K562 (cell line): ENCODE measurements around the gene GPX5. TPM values are rescaled to one million over a fixed set of nuclear protein-coding genes. Genes with fewer than 3 reads are reported as not detected.

Experiments
- ARID1B ChIP-seq: fragments of 450-650 bp; IDR thresholded peaks from 2 replicates; pipeline ENCODE4 v1.6.1; 2016; ENCODE audit warnings: antibody characterized with exemption, mild to moderate bottlenecking, inconsistent platforms
- HMGN3 ChIP-seq: IDR thresholded peaks from 2 replicates; pipeline ENCODE4 v1.6.1; 2011; ENCODE audit warnings: borderline replicate concordance, low read depth, mild to moderate bottlenecking, mixed read lengths, low read length; ENCODE audit not compliant: insufficient read length; ENCODE audit errors: extremely low read depth
- HSF4 ChIP-seq: fragments of 250-450 bp; sonication (Bioruptor Pico); IDR thresholded peaks from 2 replicates; pipeline ENCODE4 v2.1.2; 2022; ENCODE audit warnings: mild to moderate bottlenecking, moderate library complexity, borderline replicate concordance
- KDM5B ChIP-seq: fragments of 200-600 bp; sonication (generic); IDR thresholded peaks from 2 replicates; pipeline ENCODE4 v1.6.1; 2012; ENCODE audit warnings: low read depth, mild to moderate bottlenecking, moderate library complexity, low read length, control low read depth, inconsistent platforms; ENCODE audit not compliant: insufficient replicate concordance
- MYC ChIP-seq, 2 experiments: fragments of 250-450 bp in 1 of 2; sonication (Bioruptor Pico) in 1 of 2; IDR thresholded peaks; 2 replicates each; pipeline versions ENCODE4 v1.5.1 to v1.6.1; 2012 to 2021; ENCODE audit warnings: low read depth in 2 of 2, borderline replicate concordance in 1 of 2, improper control_type of control experiment in 1 of 2, low read length in 1 of 2, mild to moderate bottlenecking in 1 of 2, moderate library complexity in 1 of 2
- NR3C1 ChIP-seq: sonication (generic); formaldehyde crosslinking; IDR thresholded peaks from 2 replicates; pipeline ENCODE4 v1.8.1; 2022; ENCODE audit warnings: missing genetic modification reagents
- RFX7 ChIP-seq: fragments of 250-450 bp; sonication (Bioruptor Pico); IDR thresholded peaks from 2 replicates; pipeline ENCODE4 v1.5.1; 2021; ENCODE audit warnings: mild to moderate bottlenecking
- ZC3H8 ChIP-seq: fragments of 450-650 bp; IDR thresholded peaks from 2 replicates; pipeline ENCODE4 v1.6.1; 2017
- ZFPM2 ChIP-seq: fragments of 250-450 bp; sonication (Bioruptor Pico); IDR thresholded peaks from 2 replicates; pipeline ENCODE4 v1.5.1; 2022; ENCODE audit warnings: mild to moderate bottlenecking
- ZKSCAN8 ChIP-seq: fragments of 200-800 bp; sonication (Bioruptor generic); IDR thresholded peaks from 2 replicates; pipeline ENCODE4 v1.6.1; 2016; ENCODE audit warnings: missing genetic modification characterization, missing compliant biosample characterization
- ZNF23 ChIP-seq: fragments of 250-450 bp; sonication (Bioruptor Pico); IDR thresholded peaks from 2 replicates; pipeline ENCODE4 v1.4.0; 2020; ENCODE audit warnings: mild to moderate bottlenecking
- ZNF79 ChIP-seq: fragments of 250-450 bp; sonication (Bioruptor Pico); IDR thresholded peaks from 2 replicates; pipeline ENCODE4 v1.4.0; 2020; ENCODE audit warnings: low read depth, mild to moderate bottlenecking, moderate library complexity
- ZNF830 ChIP-seq: fragments of 250-450 bp; sonication (Bioruptor Pico); IDR thresholded peaks from 2 replicates; pipeline ENCODE4 v1.5.0; 2021; ENCODE audit warnings: mild to moderate bottlenecking
- polyA plus RNA-seq, 8 experiments: library from polyadenylated mRNA; depleted of rRNA in 4 of 8; stranded (reverse) in 5 of 8; unstranded in 3 of 8; fragments of >200 nt; fragmentation: Nextera tagmentation in 2 of 8; fragmentation: Illumina TruSeq in 1 of 8; extraction: Ambion mirVana in 2 of 8; extraction: Trizol in 1 of 8; gene quantifications; 2 replicates each; pipeline versions ENCODE4 v1.2.1 to v1.2.3, GENCODE V29; 2011 to 2014; ENCODE audit warnings: inconsistent platforms in 1 of 8, missing spikeins in 1 of 8
- total RNA-seq, 7 experiments: library from RNA; depleted of rRNA in 6 of 7; stranded (reverse); fragments of >200 nt in 6 of 7; fragmentation: Illumina TruSeq in 2 of 7; extraction: Trizol in 2 of 7; gene quantifications; 2 replicates each; pipeline versions ENCODE4 v1.2.1 to v1.2.3, GENCODE V29; 2011 to 2021; ENCODE audit warnings: low replicate concordance in 1 of 7
- TF ChIP-seq, protein P1 (sequence below): sonication (generic); formaldehyde crosslinking; IDR thresholded peaks from 2 replicates; pipeline ENCODE4 v1.8.0; 2022; ENCODE audit warnings: mild to moderate bottlenecking, missing genetic modification reagents
- TF ChIP-seq, protein P2 (sequence below): fragments of 250-450 bp; sonication (Bioruptor Pico); IDR thresholded peaks from 2 replicates; pipeline ENCODE4 v1.8.0; 2021; ENCODE audit warnings: moderate library complexity, mild to moderate bottlenecking, inconsistent platforms
- TF ChIP-seq, protein P3 (sequence below): fragments of 450-650 bp; IDR thresholded peaks from 2 replicates; pipeline ENCODE4 v1.6.1; 2014; ENCODE audit warnings: low read depth, mild to moderate bottlenecking, moderate library complexity, borderline replicate concordance
- TF ChIP-seq, protein P4 (sequence below): fragments of 450-650 bp; IDR thresholded peaks from 2 replicates; pipeline ENCODE4 v1.6.1; 2016; ENCODE audit warnings: missing biosample characterization, missing genetic modification characterization
- TF ChIP-seq, protein P5 (sequence below), 2 experiments: fragments of 450-650 bp; IDR thresholded peaks; 2 replicates each; pipeline ENCODE4 v1.6.1; 2018; ENCODE audit warnings: mild to moderate bottlenecking in 2 of 2, low read depth in 1 of 2; ENCODE audit not compliant: partially characterized antibody in 2 of 2

GPX5 gene
- total and polyA plus RNA-seq, 9 of the 15 experiments (the other 6 are each of a cell fraction or from before 2014, with no cell fraction given), result 0.07 to 0.18 (median 0.15) TPM; not detected in 6

DNA sequence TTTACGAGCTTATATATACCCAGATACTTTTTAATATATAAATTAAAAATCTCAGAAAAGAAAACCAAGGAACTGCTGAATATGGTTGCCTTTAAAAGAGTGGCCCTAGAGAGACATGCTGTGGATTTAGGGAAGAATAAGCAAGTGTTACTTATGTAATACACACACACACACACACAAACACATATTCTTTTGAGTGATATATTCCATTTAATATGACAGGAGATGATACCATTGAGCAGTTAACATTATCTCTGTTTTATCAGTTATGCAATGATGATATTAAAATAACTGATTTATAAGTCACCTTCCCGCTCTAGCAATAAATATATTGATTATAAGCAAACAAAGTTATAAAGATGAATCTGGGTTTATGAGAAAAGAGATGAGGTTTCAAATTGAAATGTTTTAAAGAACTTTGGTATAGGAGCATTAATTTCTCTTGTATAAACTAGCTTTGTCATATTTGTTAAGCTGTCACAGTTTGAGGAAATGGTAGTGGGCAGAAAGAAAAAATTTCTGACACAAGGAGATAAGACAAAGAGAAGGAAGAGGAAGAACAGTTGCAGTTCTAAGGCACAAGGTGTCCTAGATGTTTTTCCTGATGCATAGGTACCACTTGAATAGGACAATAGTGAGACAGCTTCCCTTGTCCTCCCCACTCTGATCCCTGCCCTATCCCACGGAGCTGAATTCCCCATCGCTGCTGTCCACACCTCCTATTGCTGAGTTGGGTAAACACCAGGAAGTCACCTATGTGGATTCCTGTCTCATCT, 26.4 kb downstream of the GPX5 start (continued):
- TF ChIP-seq, protein P1, sequence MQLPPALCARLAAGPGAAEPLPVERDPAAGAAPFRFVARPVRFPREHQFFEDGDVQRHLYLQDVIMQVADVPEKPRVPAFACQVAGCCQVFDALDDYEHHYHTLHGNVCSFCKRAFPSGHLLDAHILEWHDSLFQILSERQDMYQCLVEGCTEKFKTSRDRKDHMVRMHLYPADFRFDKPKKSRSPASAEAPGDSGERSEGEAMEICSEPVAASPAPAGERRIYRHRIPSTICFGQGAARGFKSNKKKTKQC (CRISPR knock-in tag), result no peak
- TF ChIP-seq ZNF23 (CRISPR knock-in tag), result no peak
- TF ChIP-seq, protein P2, sequence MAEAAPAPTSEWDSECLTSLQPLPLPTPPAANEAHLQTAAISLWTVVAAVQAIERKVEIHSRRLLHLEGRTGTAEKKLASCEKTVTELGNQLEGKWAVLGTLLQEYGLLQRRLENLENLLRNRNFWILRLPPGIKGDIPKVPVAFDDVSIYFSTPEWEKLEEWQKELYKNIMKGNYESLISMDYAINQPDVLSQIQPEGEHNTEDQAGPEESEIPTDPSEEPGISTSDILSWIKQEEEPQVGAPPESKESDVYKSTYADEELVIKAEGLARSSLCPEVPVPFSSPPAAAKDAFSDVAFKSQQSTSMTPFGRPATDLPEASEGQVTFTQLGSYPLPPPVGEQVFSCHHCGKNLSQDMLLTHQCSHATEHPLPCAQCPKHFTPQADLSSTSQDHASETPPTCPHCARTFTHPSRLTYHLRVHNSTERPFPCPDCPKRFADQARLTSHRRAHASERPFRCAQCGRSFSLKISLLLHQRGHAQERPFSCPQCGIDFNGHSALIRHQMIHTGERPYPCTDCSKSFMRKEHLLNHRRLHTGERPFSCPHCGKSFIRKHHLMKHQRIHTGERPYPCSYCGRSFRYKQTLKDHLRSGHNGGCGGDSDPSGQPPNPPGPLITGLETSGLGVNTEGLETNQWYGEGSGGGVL, result no peak
- no peak for TF ChIP-seq HSF4 (CRISPR knock-in tag)
- no peak for TF ChIP-seq HMGN3
- TF ChIP-seq ZKSCAN8, result no peak
- no peak for TF ChIP-seq ZNF830 (CRISPR knock-in tag)
- TF ChIP-seq ZC3H8, result no peak
- no peak for TF ChIP-seq KDM5B
- TF ChIP-seq, protein P3, sequence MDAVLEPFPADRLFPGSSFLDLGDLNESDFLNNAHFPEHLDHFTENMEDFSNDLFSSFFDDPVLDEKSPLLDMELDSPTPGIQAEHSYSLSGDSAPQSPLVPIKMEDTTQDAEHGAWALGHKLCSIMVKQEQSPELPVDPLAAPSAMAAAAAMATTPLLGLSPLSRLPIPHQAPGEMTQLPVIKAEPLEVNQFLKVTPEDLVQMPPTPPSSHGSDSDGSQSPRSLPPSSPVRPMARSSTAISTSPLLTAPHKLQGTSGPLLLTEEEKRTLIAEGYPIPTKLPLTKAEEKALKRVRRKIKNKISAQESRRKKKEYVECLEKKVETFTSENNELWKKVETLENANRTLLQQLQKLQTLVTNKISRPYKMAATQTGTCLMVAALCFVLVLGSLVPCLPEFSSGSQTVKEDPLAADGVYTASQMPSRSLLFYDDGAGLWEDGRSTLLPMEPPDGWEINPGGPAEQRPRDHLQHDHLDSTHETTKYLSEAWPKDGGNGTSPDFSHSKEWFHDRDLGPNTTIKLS, result no peak
- no peak for TF ChIP-seq NR3C1 (CRISPR knock-in tag)
- TF ChIP-seq, protein P4, sequence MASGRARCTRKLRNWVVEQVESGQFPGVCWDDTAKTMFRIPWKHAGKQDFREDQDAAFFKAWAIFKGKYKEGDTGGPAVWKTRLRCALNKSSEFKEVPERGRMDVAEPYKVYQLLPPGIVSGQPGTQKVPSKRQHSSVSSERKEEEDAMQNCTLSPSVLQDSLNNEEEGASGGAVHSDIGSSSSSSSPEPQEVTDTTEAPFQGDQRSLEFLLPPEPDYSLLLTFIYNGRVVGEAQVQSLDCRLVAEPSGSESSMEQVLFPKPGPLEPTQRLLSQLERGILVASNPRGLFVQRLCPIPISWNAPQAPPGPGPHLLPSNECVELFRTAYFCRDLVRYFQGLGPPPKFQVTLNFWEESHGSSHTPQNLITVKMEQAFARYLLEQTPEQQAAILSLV (tag), result no peak; the same call in 1 of the 2 replicates
- TF ChIP-seq MYC (IDR thresholded peaks at IDR 0.05; ENCODE audit: low read depth, low read length), result no peak
- no peak for TF ChIP-seq MYC (CRISPR knock-in tag; IDR thresholded peaks at IDR 0.05; ENCODE audit: borderline replicate concordance, low read depth)
- TF ChIP-seq, protein P5, sequence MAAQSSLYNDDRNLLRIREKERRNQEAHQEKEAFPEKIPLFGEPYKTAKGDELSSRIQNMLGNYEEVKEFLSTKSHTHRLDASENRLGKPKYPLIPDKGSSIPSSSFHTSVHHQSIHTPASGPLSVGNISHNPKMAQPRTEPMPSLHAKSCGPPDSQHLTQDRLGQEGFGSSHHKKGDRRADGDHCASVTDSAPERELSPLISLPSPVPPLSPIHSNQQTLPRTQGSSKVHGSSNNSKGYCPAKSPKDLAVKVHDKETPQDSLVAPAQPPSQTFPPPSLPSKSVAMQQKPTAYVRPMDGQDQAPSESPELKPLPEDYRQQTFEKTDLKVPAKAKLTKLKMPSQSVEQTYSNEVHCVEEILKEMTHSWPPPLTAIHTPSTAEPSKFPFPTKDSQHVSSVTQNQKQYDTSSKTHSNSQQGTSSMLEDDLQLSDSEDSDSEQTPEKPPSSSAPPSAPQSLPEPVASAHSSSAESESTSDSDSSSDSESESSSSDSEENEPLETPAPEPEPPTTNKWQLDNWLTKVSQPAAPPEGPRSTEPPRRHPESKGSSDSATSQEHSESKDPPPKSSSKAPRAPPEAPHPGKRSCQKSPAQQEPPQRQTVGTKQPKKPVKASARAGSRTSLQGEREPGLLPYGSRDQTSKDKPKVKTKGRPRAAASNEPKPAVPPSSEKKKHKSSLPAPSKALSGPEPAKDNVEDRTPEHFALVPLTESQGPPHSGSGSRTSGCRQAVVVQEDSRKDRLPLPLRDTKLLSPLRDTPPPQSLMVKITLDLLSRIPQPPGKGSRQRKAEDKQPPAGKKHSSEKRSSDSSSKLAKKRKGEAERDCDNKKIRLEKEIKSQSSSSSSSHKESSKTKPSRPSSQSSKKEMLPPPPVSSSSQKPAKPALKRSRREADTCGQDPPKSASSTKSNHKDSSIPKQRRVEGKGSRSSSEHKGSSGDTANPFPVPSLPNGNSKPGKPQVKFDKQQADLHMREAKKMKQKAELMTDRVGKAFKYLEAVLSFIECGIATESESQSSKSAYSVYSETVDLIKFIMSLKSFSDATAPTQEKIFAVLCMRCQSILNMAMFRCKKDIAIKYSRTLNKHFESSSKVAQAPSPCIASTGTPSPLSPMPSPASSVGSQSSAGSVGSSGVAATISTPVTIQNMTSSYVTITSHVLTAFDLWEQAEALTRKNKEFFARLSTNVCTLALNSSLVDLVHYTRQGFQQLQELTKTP (IDR thresholded peaks at IDR 0.05; ENCODE audit: low read depth in 1 of 2, partially characterized antibody in 2 of 2), result peak; percentile 17 to 24
- TF ChIP-seq ZFPM2 (CRISPR knock-in tag), result no peak
- TF ChIP-seq RFX7 (CRISPR knock-in tag), result no peak
- no peak for TF ChIP-seq ZNF79 (CRISPR knock-in tag)
- peak; percentile 85 for TF ChIP-seq ARID1B
